Measurements from ENCODE around the gene ASB11. TPM values are rescaled to one million over a fixed set of nuclear protein-coding genes. Genes with fewer than 3 reads are reported as not detected.

The ASB11 gene
- total RNA-seq (0.41 TPM), polyA plus RNA-seq (ENCODE audit: insufficient read depth, low read depth, low replicate concordance) (not detected)
- long read RNA-seq, donor 1: 0 reads
- long read RNA-seq, donor 2: 0 reads
- long read RNA-seq, donor 3: 0 reads
- long read RNA-seq, donor 4: 0 reads
- long read RNA-seq, donor 5: 0 reads
- long read RNA-seq, donor 6: 0 reads
- long read RNA-seq, donor 7: 0 reads
- long read RNA-seq, donor 8: 0 reads
- long read RNA-seq, donor 9: 0 reads
- long read RNA-seq, donor 10: 0 reads

- intact Hi-C loops (cut with DNase I): no loop called here
- Histone ChIP-seq H3K4me3 (ENCODE audit: low read length in 3 of 3) (no peak within 1 kb of the TSS), H3K36me3 (ENCODE audit: control insufficient read depth in 2 of 3, insufficient read depth in 3 of 3, low read length in 3 of 3) (no peaks in the 10 kb centered on the region), H3K4me1 (ENCODE audit: control insufficient read depth in 2 of 3, insufficient read depth in 2 of 3, low read depth in 1 of 3, low read length in 3 of 3) (no peaks in the 10 kb centered on the region), H3K27me3 (ENCODE audit: control insufficient read depth, insufficient read depth, low read length) (no peaks in the 10 kb centered on the region), H3K9me3 (ENCODE audit: control insufficient read depth in 2 of 3, insufficient read depth in 1 of 3, low read length in 3 of 3) (no peaks in the 10 kb centered on the region), H3K9ac (ENCODE audit: low read length in 3 of 3) (no peak within 1 kb of the TSS), H3K27ac (ENCODE audit: low read depth in 2 of 2, low read length in 2 of 2) (no peak within 1 kb of the TSS)
- TF ChIP-seq CTCF (IDR thresholded peaks at IDR 0.05; ENCODE audit: borderline replicate concordance, extremely low read depth, insufficient read depth): no peak
- FAIRE-seq (no peak), DNase-seq (no peak)
Measured at GRCh38 chrX:15315509-15315908, at the start of gene ASB11. Gene ASB11, minus strand, starts transcription at chrX:15315640. Its CDS starts 35 bp downstream, at chrX:15315605.

- H3K4me3 ChIP-seq (ENCODE audit: low read length in 3 of 3): no peak overlapping the region
- no peaks in the 10 kb centered on the region for H3K36me3 ChIP-seq (ENCODE audit: control insufficient read depth in 2 of 3, insufficient read depth in 3 of 3, low read length in 3 of 3)
- no peak for TF ChIP-seq CTCF (IDR thresholded peaks at IDR 0.05; ENCODE audit: borderline replicate concordance, extremely low read depth, insufficient read depth)
- no peak for DNase-seq
- intact Hi-C loops (cut with DNase I): no loop called here
- no peak overlapping the region for H3K27ac ChIP-seq (ENCODE audit: low read depth in 2 of 2, low read length in 2 of 2)
- H3K9me3 ChIP-seq (ENCODE audit: control insufficient read depth in 2 of 3, insufficient read depth in 1 of 3, low read length in 3 of 3): no peaks in the 10 kb centered on the region
- no peak overlapping the region for H3K9ac ChIP-seq (ENCODE audit: low read length in 3 of 3)
- peaks cover 5% of the 10 kb centered on the region for H3K27me3 ChIP-seq (ENCODE audit: control insufficient read depth, insufficient read depth, low read length)
- no peak for FAIRE-seq
- H3K4me1 ChIP-seq (ENCODE audit: control insufficient read depth in 2 of 3, insufficient read depth in 2 of 3, low read depth in 1 of 3, low read length in 3 of 3): no peaks in the 10 kb centered on the region
Measured at GRCh38 chrX:15359701-15360100, 44.3 kb upstream of the ASB11 start.

- H3K27ac ChIP-seq (ENCODE audit: low read depth in 2 of 2, low read length in 2 of 2): no peak overlapping the region
- intact Hi-C loops (cut with DNase I): no loop called here
- DNase-seq: no peak
- H3K4me3 ChIP-seq (ENCODE audit: low read length in 3 of 3): no peak overlapping the region
- no peaks in the 10 kb centered on the region for H3K9me3 ChIP-seq (ENCODE audit: control insufficient read depth in 2 of 3, insufficient read depth in 1 of 3, low read length in 3 of 3)
- no peaks in the 10 kb centered on the region for H3K4me1 ChIP-seq (ENCODE audit: control insufficient read depth in 2 of 3, insufficient read depth in 2 of 3, low read depth in 1 of 3, low read length in 3 of 3)
- no peak for FAIRE-seq
- TF ChIP-seq CTCF (IDR thresholded peaks at IDR 0.05; ENCODE audit: borderline replicate concordance, extremely low read depth, insufficient read depth): no peak
- no peaks in the 10 kb centered on the region for H3K36me3 ChIP-seq (ENCODE audit: control insufficient read depth in 2 of 3, insufficient read depth in 3 of 3, low read length in 3 of 3)
- H3K27me3 ChIP-seq (ENCODE audit: control insufficient read depth, insufficient read depth, low read length): peaks cover 5% of the 10 kb centered on the region
- H3K9ac ChIP-seq (ENCODE audit: low read length in 3 of 3): no peak overlapping the region
Measured at GRCh38 chrX:15358533-15358932, 43.1 kb upstream of the ASB11 start.

- FAIRE-seq: no peak
- peaks cover 5% of the 10 kb centered on the region for H3K27me3 ChIP-seq (ENCODE audit: control insufficient read depth, insufficient read depth, low read length)
- no peak overlapping the region for H3K4me3 ChIP-seq (ENCODE audit: low read length in 3 of 3)
- no peak for DNase-seq
- H3K4me1 ChIP-seq (ENCODE audit: control insufficient read depth in 2 of 3, insufficient read depth in 2 of 3, low read depth in 1 of 3, low read length in 3 of 3): no peaks in the 10 kb centered on the region
- no peak overlapping the region for H3K9ac ChIP-seq (ENCODE audit: low read length in 3 of 3)
- intact Hi-C loops (cut with DNase I): no loop called here
- TF ChIP-seq CTCF (IDR thresholded peaks at IDR 0.05; ENCODE audit: borderline replicate concordance, extremely low read depth, insufficient read depth): no peak
- H3K9me3 ChIP-seq (ENCODE audit: control insufficient read depth in 2 of 3, insufficient read depth in 1 of 3, low read length in 3 of 3): no peaks in the 10 kb centered on the region
- no peak overlapping the region for H3K27ac ChIP-seq (ENCODE audit: low read depth in 2 of 2, low read length in 2 of 2)
- H3K36me3 ChIP-seq (ENCODE audit: control insufficient read depth in 2 of 3, insufficient read depth in 3 of 3, low read length in 3 of 3): no peaks in the 10 kb centered on the region
Measured at GRCh38 chrX:15356444-15356843, 41.0 kb upstream of the ASB11 start.
